Activated CD4-positive, alpha-beta T cell treated with anti-CD3 and anti-CD28 coated beads for 36 hours (primary cell): ENCODE measurements around the gene CPT1A. TPM values are rescaled to one million over a fixed set of nuclear protein-coding genes. Genes with fewer than 3 reads are reported as not detected.

Source experiments
- ATAC-seq: fragments of 200-7000 bp; cut with Tn5 transposase; one replicate; pipeline ENCODE4 v1.10.0; 2021; ENCODE audit warnings: mild to moderate bottlenecking, moderate library complexity
- CTCF ChIA-PET: fragments of 350-600 bp; sonication (Branson Sonifier 250); formaldehyde crosslinking; loops from one replicate; lab custom pipeline; 2021; ENCODE audit warnings: antibody characterized with exemption; lab: Charles Lee
- POLR2A ChIA-PET: fragments of 350-600 bp; sonication (Branson Sonifier 250); formaldehyde crosslinking; loops from one replicate; lab custom pipeline; 2021; ENCODE audit warnings: antibody characterized with exemption, inconsistent platforms; lab: Charles Lee
- DNase-seq: peaks from one replicate; pipeline ENCODE4 v3.0.0-alpha.2; 2020
- H3K27ac Mint-ChIP-seq: one replicate; pipeline ENCODE4 v1.8.0; 2021; ENCODE audit warnings: mixed read lengths
- H3K27me3 Mint-ChIP-seq: one replicate; pipeline ENCODE4 v1.8.0; 2021; ENCODE audit warnings: mixed read lengths
- H3K36me3 Mint-ChIP-seq: one replicate; pipeline ENCODE4 v1.8.0; 2021; ENCODE audit warnings: low read depth, mixed read lengths
- H3K4me1 Mint-ChIP-seq: one replicate; pipeline ENCODE4 v1.8.0; 2021; ENCODE audit warnings: mixed read lengths
- H3K4me3 Mint-ChIP-seq: one replicate; pipeline ENCODE4 v1.8.0; 2021; ENCODE audit warnings: mild to moderate bottlenecking, moderate library complexity, mixed read lengths
- H3K9me3 Mint-ChIP-seq: one replicate; pipeline ENCODE4 v1.8.0; 2021; ENCODE audit warnings: low read depth, mixed read lengths
- intact Hi-C, 2 experiments: fragments of 100-400 bp; cut with DNase I in 1 of 2; cut with micrococcal nuclease in 1 of 2; formaldehyde crosslinking; loops; one replicate each; pipeline versions ENCODE4 v1.14.2 to v1.15.1; 2022 to 2024; cut with DNase I, micrococcal nuclease
- total RNA-seq, 2 experiments: library from RNA; stranded (reverse); gene quantifications; one replicate each; pipeline ENCODE4 v1.2.3, GENCODE V29; 2021

Gene CPT1A
- total RNA-seq, 2 experiments from 2014 or later, result 23.3 to 25.4 TPM

DNA sequence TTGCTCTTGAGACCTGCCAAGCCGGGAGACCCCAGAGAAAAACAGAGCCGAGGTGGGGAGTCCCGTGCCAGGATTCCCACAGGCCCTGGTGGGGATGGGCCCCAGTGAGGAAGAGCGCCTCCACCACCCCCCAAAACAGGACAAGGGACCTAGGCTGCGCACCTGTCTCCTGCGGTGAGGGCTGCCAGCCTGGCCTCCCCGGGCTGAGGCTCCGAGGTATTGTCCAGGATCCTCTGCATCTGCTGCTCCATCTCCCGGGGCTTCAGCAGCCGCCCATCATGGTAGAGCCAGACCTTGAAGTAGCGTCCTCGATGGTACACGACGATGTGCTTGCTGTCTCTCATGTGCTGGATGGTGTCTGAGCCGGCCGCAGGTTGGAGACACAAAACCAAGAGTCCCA lies 57.1 kb downstream of the CPT1A start:
- Mint-ChIP-seq H3K27ac (no peak overlapping the region), H3K4me1 (no peaks in the 10 kb centered on the region), H3K9me3 (no peaks in the 10 kb centered on the region), H3K4me3 (no peak overlapping the region), H3K36me3 (peaks cover 10% of the 10 kb centered on the region), H3K27me3 (no peaks in the 10 kb centered on the region)
- intact Hi-C loops, result no loop called here
- ATAC-seq (no peak), DNase-seq (no peak)
- ChIA-PET CTCF (no interaction called here), POLR2A (no interaction called here)

- CTCF ChIA-PET, result no interaction called here
- no peak overlapping the region for H3K27ac Mint-ChIP-seq
- H3K4me3 Mint-ChIP-seq, result no peak overlapping the region
- intact Hi-C loops, result no loop called here
- peaks cover 14% of the 10 kb centered on the region for H3K36me3 Mint-ChIP-seq
- no peaks in the 10 kb centered on the region for H3K4me1 Mint-ChIP-seq
- DNase-seq (no peak), ATAC-seq (no peak)
- H3K9me3 Mint-ChIP-seq, result no peaks in the 10 kb centered on the region
- POLR2A ChIA-PET, result no interaction called here
- H3K27me3 Mint-ChIP-seq, result no peaks in the 10 kb centered on the region
Observed at GRCh38 chr11:68783216-68783821, 58.4 kb downstream of the CPT1A start.

GRCh38 chr11:68782711-68783110 lies 59.0 kb downstream of the CPT1A start:
- Mint-ChIP-seq H3K27ac (no peak overlapping the region), H3K27me3 (no peaks in the 10 kb centered on the region), H3K36me3 (peaks cover 19% of the 10 kb centered on the region), H3K4me1 (no peaks in the 10 kb centered on the region), H3K9me3 (no peaks in the 10 kb centered on the region), H3K4me3 (no peak overlapping the region)
- intact Hi-C loops, result no loop called here
- DNase-seq (no peak), ATAC-seq (no peak)
- CTCF ChIA-PET, result no interaction called here
- POLR2A ChIA-PET, result no interaction called here

DNA sequence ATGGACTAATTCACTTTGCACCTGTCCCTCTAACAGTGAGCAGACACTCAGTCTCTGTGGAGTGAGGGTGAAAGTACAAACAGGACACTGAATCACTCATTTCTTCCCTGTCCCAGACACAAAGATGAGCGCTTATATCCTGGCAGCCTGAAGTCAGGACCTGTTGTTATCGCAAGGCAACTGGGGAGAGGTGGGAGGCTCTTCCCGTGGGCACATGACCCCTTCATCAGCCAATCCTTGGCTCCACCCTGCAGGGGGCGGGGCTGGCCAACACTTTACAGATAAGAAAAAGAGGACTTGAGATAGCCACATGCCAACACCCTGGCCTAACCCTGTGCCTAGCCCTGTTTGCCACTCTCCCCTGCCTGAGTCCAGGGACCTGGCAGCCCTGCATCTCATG lies 60.9 kb downstream of the CPT1A start:
- Mint-ChIP-seq H3K9me3 (no peaks in the 10 kb centered on the region), H3K36me3 (peaks cover 21% of the 10 kb centered on the region), H3K4me3 (no peak overlapping the region), H3K4me1 (peaks cover 2% of the 10 kb centered on the region), H3K27me3 (no peaks in the 10 kb centered on the region), H3K27ac (peak overlapping the region; percentile 20)
- ChIA-PET POLR2A (no interaction called here), CTCF (no interaction called here)
- DNase-seq, result peak; percentile 24
- intact Hi-C loops, result no loop called here
- peak; percentile 36 for ATAC-seq

GRCh38 chr11:68778205-68778604 lies 63.5 kb downstream of the CPT1A start:
- intact Hi-C loops, result no loop called here
- no peak for DNase-seq
- ChIA-PET CTCF (no interaction called here), POLR2A (no interaction called here)
- Mint-ChIP-seq H3K4me1 (peaks cover 2% of the 10 kb centered on the region), H3K9me3 (no peaks in the 10 kb centered on the region), H3K27me3 (no peaks in the 10 kb centered on the region), H3K27ac (no peak overlapping the region), H3K36me3 (peaks cover 31% of the 10 kb centered on the region), H3K4me3 (no peak overlapping the region)
- ATAC-seq, result no peak

DNA sequence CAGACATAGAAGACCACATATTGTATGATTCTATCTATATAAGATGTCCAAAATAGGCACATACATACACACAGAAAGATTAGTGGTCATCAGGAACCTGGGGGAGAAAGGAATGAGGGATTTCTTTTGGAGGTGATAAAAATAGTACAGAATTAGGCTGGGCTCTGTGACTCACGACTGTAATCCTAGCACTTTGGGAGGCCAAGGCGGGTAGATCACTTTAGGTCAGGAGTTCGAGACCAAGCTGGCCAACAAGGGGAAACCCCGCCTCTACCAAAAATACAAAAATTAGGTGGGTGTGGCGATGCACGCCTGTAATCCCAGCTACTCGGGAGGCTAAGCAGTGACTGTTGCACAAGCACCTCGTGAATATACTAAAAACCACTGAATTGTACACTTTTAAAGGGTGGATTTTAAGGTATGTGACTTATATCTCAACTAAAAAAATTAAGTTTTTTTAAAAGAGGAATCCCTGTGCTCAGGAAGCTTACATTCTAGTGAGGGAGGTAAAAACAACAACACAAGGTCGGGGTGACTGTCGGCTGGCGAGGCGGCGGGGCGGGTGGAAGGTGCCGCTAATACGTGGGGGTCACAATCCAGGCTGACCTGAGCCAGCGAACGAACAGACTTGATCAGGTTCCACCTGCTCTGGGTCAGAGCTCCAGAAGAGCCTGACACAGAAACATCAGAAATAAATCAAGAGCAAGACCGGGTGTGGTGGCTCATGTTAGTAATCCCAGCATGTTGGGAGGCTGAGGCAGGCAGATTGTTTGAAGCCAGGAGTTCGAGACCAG lies 65.1 kb downstream of the CPT1A start:
- Mint-ChIP-seq H3K4me3 (no peak overlapping the region), H3K9me3 (no peaks in the 10 kb centered on the region), H3K27me3 (no peaks in the 10 kb centered on the region), H3K27ac (no peak overlapping the region), H3K36me3 (peaks cover 35% of the 10 kb centered on the region), H3K4me1 (peaks cover 2% of the 10 kb centered on the region)
- ChIA-PET CTCF (interaction anchor here (0.6 kb wide), 1 partner anchor 761 kb away, joined by 3 read pairs; no protein-coding TSS in a partner anchor), POLR2A (no interaction called here)
- no peak for DNase-seq
- intact Hi-C loops, result no loop called here
- no peak for ATAC-seq

DNA sequence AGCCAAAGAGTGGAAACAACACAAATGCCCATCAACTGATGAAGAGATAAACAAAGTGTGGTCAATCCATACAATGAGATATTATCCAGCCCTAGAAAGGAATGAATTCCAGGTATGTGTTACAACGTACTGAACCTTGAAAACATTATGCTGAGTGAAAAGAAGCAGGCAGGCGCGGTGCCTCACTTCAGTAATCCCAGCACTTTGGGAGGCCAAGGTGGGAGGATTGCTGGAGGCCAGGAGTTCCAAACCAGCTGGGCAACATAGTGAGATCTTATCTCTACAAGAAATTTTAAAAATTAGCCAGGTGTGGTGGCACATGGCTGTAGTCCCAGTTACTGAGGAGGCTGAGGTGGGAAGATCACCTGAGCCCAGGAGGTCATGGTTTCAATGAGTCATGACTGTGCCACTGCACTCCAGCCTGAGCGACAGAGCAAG lies 65.7 kb downstream of the CPT1A start:
- Mint-ChIP-seq H3K9me3 (no peaks in the 10 kb centered on the region), H3K27ac (no peak overlapping the region), H3K27me3 (no peaks in the 10 kb centered on the region), H3K4me3 (no peak overlapping the region), H3K36me3 (peaks cover 35% of the 10 kb centered on the region), H3K4me1 (peaks cover 2% of the 10 kb centered on the region)
- CTCF ChIA-PET, result no interaction called here
- POLR2A ChIA-PET, result no interaction called here
- intact Hi-C loops, result no loop called here
- DNase-seq, result no peak
- no peak for ATAC-seq

- no peaks in the 10 kb centered on the region for H3K9me3 Mint-ChIP-seq
- H3K27ac Mint-ChIP-seq, result no peak overlapping the region
- no peak overlapping the region for H3K4me3 Mint-ChIP-seq
- DNase-seq, result no peak
- peaks cover 25% of the 10 kb centered on the region for H3K36me3 Mint-ChIP-seq
- no peak for ATAC-seq
- ChIA-PET CTCF (no interaction called here), POLR2A (no interaction called here)
- H3K27me3 Mint-ChIP-seq, result no peaks in the 10 kb centered on the region
- intact Hi-C loops, result no loop called here
- peaks cover 2% of the 10 kb centered on the region for H3K4me1 Mint-ChIP-seq
Observed at GRCh38 chr11:68774194-68774585, 67.5 kb downstream of the CPT1A start.

- H3K9me3 Mint-ChIP-seq, result no peaks in the 10 kb centered on the region
- ChIA-PET POLR2A (no interaction called here), CTCF (no interaction called here)
- H3K4me1 Mint-ChIP-seq, result peaks cover 2% of the 10 kb centered on the region
- no peak overlapping the region for H3K4me3 Mint-ChIP-seq
- DNase-seq, result no peak
- intact Hi-C loops, result no loop called here
- no peak overlapping the region for H3K27ac Mint-ChIP-seq
- no peaks in the 10 kb centered on the region for H3K27me3 Mint-ChIP-seq
- peaks cover 24% of the 10 kb centered on the region for H3K36me3 Mint-ChIP-seq
- ATAC-seq, result no peak
Observed at GRCh38 chr11:68773521-68774193, 68.1 kb downstream of the CPT1A start.

DNA sequence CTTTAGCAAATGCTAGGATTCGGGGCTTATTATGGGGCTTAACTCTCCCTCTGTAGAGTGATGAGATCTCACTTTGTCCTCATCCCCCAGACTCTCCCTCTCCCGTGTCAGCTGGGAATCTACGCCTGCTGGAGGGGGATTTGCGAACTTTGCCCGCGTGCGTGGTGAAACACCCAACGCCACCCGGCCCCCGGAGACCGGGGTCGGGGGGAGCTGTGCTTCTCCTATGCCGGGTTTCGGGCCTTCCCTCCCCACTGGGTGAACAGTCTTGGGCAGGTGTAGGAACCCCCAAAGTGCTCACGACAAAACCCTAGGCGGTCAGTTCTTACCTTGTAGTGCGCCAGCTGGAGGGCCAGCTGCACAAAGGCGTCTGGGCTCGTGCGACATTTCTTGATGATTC lies 68.8 kb downstream of the CPT1A start:
- CTCF ChIA-PET, result no interaction called here
- H3K36me3 Mint-ChIP-seq, result peaks cover 20% of the 10 kb centered on the region

GRCh38 chr11:68770781-68771180 lies 70.9 kb downstream of the CPT1A start:
- H3K27ac Mint-ChIP-seq, result no peak overlapping the region
- no peaks in the 10 kb centered on the region for H3K27me3 Mint-ChIP-seq
- DNase-seq (no peak), ATAC-seq (no peak)
- intact Hi-C loops, result no loop called here
- POLR2A ChIA-PET, result no interaction called here
- H3K4me1 Mint-ChIP-seq, result no peaks in the 10 kb centered on the region
- H3K4me3 Mint-ChIP-seq, result no peak overlapping the region
- no peaks in the 10 kb centered on the region for H3K9me3 Mint-ChIP-seq
- peaks cover 17% of the 10 kb centered on the region for H3K36me3 Mint-ChIP-seq
- CTCF ChIA-PET, result no interaction called here

More for the DNA sequence above, 68.8 kb downstream of the CPT1A start:
- Mint-ChIP-seq H3K27me3 (no peaks in the 10 kb centered on the region), H3K9me3 (no peaks in the 10 kb centered on the region), H3K4me1 (peaks cover 2% of the 10 kb centered on the region), H3K27ac (no peak overlapping the region), H3K4me3 (no peak overlapping the region)
- no peak for DNase-seq
- intact Hi-C loops, result no loop called here
- ATAC-seq, result no peak
- POLR2A ChIA-PET, result no interaction called here

DNA sequence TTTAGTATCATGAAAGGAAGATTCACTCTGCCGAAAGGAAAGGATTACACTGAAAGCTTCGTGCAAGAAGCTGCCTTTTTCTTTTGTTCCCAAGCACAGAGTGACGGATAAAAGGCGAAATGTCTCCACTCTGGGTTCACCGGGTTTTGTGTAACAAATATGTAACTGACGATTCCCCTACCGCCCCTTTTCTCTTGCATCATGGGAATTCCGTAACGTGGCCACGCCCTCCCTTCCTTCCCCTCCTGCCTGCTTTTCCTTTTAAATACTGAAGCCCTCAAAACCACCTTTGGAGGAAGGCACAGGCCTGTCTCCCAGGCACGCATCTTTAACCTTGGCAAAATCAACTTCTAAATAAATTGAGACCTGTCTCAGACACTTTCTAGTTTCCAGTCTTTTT lies 74.0 kb downstream of the CPT1A start:
- no peak for ATAC-seq
- Mint-ChIP-seq H3K27ac (no peak overlapping the region), H3K9me3 (no peaks in the 10 kb centered on the region), H3K27me3 (no peaks in the 10 kb centered on the region), H3K36me3 (peaks cover 2% of the 10 kb centered on the region), H3K4me1 (no peaks in the 10 kb centered on the region), H3K4me3 (no peak overlapping the region)
- no peak for DNase-seq
- intact Hi-C loops, result no loop called here
- ChIA-PET POLR2A (no interaction called here), CTCF (no interaction called here)
